Astrocyte (in vitro differentiated cells and primary cell): ENCODE results near the gene CSH2.

Experiments used
- CTCF ChIP-seq: IDR thresholded peaks from 2 replicates; pipeline ENCODE4 v1.5.1; 2011; ENCODE audit warnings: low read depth, mild to moderate bottlenecking, inconsistent platforms, low read length, moderate library complexity; ENCODE audit not compliant: insufficient read depth
- EZH2 ChIP-seq: IDR thresholded peaks from 2 replicates; pipeline ENCODE4 v1.6.1; 2012; ENCODE audit warnings: mild to moderate bottlenecking, low read length, inconsistent platforms; ENCODE audit not compliant: insufficient read depth

- TF ChIP-seq CTCF (no peak), EZH2 (no peak)
These were observed 41.0 kb upstream of the CSH2 start for GRCh38 chr17:63914471-63914870.
